AG09309 (cell line): Measurements from ENCODE around the gene GBP7.

Experiments used
- DNase-seq: peaks from one replicate; pipeline ENCODE4 v3.0.0-alpha.2; 2010; ENCODE audit warnings: low read depth
- H3K4me3 ChIP-seq: 2 replicates; pipeline ENCODE4 v1.5.1; 2011; ENCODE audit warnings: mild to moderate bottlenecking, low read depth, low read length, moderate library complexity; ENCODE audit not compliant: control insufficient read depth
- TF ChIP-seq, protein P1 (sequence below): IDR thresholded peaks from 2 replicates; pipeline ENCODE4 v1.5.1; 2011; ENCODE audit warnings: mild to moderate bottlenecking, low read depth, low read length, inconsistent platforms; ENCODE audit not compliant: insufficient read depth, control insufficient read depth; ENCODE audit errors: missing control alignments

Gene GBP7

DNA sequence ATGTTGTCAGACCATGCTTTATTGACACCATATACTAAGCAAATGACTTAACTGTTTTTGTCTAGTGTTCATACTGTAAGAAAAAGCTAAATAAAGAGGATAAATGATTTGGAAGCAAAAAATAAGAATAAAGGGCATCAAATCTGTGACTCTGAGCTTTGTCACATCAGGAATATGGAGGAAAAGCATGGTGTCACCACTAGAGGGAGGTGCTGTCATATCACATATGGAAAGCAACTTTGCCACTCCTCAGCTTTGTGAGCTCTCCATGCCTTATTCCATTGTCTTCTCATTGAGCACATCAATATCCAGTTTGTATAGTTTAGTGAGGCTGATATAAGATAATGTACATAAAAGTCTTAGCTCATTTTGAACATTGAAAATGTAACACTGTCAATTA lies 90.0 kb downstream of the GBP7 start:
- DNase-seq: no peak

More for the DNA sequence above, 90.0 kb downstream of the GBP7 start:
- H3K4me3 ChIP-seq: no peak overlapping the region
- TF ChIP-seq, protein P1, sequence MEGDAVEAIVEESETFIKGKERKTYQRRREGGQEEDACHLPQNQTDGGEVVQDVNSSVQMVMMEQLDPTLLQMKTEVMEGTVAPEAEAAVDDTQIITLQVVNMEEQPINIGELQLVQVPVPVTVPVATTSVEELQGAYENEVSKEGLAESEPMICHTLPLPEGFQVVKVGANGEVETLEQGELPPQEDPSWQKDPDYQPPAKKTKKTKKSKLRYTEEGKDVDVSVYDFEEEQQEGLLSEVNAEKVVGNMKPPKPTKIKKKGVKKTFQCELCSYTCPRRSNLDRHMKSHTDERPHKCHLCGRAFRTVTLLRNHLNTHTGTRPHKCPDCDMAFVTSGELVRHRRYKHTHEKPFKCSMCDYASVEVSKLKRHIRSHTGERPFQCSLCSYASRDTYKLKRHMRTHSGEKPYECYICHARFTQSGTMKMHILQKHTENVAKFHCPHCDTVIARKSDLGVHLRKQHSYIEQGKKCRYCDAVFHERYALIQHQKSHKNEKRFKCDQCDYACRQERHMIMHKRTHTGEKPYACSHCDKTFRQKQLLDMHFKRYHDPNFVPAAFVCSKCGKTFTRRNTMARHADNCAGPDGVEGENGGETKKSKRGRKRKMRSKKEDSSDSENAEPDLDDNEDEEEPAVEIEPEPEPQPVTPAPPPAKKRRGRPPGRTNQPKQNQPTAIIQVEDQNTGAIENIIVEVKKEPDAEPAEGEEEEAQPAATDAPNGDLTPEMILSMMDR: peak; percentile 57
